Lung microvascular endothelial cell (primary cell): ENCODE data around the gene PARP8. TPM values are rescaled to one million over a fixed set of nuclear protein-coding genes. Genes with fewer than 3 reads are reported as not detected.
"Not testable (repeated sequence)": the region's sequence is repeated elsewhere in the genome, so short reads cannot be mapped to it uniquely, and the experiment has no call there.

Experiments
- DNase-seq, 2 donors: peaks; one replicate each; pipeline versions ENCODE4 v3.0.0 to v3.0.0-alpha.2; 2010; ENCODE audit warnings: low read depth in 2 of 2
- total RNA-seq: library from RNA; depleted of rRNA; stranded (reverse); fragments of >200 nt; gene quantifications from 2 replicates; pipeline ENCODE4 v1.2.1, GENCODE V29; 2014

The PARP8 gene, protein sequence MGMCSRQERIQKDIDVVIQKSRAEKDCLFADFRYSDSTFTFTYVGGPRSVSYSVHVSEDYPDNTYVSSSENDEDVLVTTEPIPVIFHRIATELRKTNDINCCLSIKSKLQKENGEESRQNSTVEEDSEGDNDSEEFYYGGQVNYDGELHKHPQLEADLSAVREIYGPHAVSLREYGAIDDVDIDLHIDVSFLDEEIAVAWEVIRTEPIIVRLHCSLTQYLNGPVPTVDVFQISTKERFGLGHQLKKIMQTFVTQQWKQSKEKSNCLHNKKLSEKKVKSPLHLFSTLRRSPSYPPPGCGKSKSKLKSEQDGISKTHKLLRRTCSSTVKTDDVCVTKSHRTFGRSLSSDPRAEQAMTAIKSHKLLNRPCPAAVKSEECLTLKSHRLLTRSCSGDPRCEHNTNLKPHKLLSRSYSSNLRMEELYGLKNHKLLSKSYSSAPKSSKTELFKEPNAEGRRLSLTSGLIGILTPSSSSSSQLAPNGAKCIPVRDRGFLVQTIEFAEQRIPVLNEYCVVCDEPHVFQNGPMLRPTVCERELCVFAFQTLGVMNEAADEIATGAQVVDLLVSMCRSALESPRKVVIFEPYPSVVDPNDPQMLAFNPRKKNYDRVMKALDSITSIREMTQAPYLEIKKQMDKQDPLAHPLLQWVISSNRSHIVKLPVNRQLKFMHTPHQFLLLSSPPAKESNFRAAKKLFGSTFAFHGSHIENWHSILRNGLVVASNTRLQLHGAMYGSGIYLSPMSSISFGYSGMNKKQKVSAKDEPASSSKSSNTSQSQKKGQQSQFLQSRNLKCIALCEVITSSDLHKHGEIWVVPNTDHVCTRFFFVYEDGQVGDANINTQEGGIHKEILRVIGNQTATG
- 0.22 and 0.99 TPM in 2 replicates for total RNA-seq

DNA sequence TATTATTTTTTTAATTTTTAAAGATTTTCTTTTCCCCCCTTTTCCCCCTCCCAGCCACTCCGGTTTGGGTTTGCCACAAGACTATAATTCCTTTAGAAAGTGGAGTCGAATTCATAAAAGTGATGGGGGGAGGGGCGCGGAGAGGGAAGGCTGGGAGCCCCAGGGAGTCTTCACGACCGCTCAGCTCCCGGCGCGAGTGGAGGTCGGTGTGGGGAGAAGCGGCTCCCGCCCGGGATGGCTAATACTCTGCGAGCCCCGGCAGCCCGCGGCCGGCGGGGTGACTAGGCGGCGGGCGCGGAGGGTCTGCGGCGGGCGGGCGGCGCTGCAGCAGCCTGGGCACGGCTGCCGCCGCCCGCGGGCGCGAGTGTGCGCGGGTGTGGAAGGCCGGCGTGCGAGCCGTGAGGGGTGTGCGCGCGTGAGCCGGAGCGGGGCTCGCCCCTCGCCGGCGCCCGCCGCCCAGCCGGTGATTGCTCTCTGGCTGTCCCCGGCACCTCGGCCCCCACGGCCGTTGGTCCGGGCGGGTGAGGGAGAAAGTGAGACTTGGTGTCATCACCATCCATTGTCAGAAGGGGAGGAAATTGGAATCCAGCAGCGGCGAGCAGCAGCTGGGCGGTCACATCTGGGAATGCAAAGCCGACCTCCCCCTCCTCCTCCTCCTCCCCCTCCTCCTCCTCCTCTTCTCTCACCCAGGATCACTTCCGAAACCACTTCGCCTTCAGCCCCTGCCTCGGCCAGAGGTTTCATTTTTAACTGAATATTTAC, at the start of gene PARP8:
PARP8 (plus strand) TSS at position 377 of the 762 bp plus-strand sequence. CDS start 459 bp downstream, outside the sequence.
- peak; percentile 4 to 14 for DNase-seq

GRCh38 chr5:50623666-50624065, 42.8 kb upstream of the PARP8 start:
- DNase-seq = no peak

GRCh38 chr5:50634866-50635265, 31.6 kb upstream of the PARP8 start:
- DNase-seq = not testable (repeated sequence)

DNA sequence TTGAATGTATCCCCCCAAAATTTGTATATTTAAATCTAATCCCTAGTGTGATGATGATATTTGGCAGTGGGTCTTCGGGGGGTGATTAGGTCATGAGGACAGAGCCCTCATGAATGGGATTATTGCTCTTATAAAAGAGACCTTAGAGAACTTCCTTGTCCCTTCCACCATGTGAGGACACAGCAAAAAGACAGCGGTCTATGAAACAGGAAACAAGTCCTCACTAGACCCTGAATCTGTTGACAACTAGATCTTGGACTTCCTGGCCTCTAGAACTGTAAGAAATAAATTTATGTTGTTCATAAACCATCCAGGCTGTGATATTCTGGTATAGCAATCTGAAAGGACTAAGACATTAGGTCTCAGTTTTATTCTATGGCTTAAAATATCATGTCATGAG, 28.9 kb upstream of the PARP8 start:
- not testable (repeated sequence) for DNase-seq

DNA sequence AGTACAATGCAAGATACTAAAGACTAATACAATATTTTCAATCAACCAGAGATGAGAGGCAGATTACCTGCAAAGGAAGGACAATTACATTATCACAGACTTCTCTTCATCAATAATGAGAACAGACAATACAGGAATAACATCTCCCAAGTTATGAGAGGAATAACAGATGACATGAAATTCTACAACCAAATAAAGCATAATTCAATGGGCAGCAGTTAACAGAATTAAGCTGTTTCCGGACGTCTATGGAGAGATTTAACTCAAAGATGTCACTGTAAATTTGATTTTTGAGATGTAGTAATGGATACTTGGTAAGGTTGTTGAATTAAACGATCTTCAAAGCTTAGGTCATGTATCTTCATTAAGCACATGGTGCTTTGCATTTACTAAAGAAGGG, 19.8 kb upstream of the PARP8 start:
- no peak for DNase-seq

DNA sequence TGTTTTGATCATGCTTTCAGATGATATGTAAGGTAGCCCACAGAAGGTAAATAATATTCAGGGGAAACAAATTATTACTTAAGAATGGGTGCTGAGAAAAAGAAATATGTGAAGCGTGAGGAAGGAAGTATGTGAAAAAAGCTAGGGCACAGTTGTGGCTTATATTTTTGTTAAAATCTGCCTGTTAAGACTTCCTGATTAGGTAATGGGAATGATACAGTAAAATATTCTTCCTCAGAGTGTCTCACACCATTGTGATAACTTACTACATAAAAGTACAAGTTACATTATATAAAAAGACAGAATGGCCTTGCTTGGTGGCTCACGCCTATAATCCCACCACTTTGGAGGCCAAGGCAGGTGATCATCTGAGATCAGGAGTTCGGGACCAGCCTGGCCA, 18.7 kb upstream of the PARP8 start:
- no peak for DNase-seq

DNA sequence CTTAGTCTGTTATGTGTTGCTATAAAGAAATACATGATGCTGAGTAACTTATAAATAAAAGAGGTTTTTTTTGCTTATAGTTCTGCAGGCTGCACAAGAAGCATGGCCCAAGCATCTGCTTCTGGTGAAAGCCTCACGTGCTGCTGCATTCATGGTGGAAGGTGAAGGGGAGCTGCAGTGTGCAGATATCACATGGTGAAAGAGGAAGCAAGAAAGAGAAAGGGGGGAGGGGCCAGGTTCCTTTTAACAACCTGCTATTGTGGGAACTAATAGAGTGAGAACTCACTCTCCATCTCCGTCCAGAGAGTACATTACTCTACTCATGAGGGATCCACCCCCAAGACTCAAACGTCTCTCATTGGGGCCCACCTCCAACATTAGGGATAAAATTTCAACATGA, 12.5 kb upstream of the PARP8 start:
- DNase-seq = no peak

DNA sequence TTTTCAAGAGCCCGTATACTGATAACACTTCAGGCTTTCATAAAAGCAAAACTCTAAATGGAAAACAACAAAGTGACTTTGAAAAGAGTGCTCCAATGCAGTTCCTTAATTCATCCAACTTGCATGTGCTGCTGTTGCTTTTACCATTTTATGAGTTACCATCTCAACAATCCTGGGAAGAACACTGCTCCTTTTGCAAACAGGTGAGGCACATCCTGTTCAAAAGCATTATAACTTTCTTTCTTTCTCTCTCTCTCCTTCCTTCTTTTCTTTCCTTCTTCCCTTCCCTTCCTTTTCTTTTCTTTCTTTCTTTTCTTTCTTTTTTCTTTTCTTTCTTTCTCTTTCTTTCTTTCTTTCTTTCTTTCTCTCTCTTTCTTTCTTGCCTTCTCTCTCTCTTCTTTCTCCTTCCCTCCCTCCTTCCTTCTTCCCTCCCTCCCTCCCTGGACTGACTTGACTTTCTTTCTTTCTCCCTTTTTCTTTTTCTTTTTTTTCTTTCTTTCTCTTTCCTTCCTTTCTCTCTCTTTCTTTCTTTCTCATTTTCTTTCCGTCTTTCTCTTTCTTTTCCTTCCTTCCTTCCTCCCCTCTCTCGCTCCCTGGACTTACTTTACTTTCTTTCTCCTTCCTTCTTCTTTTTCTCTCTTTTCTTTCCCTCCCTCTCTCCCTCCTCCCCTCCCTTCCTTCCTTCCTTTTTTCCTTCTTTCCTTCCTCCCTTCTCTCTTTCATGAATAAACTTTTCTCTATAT, 11.2 kb upstream of the PARP8 start:
- DNase-seq = no peak

DNA sequence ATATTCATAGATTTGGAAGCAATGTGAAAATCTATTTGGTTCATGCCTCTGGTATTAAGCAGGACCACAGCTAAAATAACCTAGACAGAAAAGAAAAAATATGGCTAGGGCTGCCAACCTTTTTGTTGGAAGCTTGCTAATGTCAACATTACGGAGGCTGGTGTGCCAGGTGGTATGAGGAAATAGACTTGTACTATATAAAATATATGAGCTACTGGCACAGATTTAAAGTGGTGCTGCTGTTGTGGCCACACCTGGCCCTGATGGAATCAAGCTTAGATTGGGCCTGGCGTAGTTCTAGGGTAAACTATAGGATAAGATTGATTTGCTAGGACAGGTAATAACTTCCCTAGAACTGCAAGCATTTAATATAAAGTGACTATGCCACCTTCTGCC, 10.6 kb upstream of the PARP8 start:
- DNase-seq = no peak

DNA sequence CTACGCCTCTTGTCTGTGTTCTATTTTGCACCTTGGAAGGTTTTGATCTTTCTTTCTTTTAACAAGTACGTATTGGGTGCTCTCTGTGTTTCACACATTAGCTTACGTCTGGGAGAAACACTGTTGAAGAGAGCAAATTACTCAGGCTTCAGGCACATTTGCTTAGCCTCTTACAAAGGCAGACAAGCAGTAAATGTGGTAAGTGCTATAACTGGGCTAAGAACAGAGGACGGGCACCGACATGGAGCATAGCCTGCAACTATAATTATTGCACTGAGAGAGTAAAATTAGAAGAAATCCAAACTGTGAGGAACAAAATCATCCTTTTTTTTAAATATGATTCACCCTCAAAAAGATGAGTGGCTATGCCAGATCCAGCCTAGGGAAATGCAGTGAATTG, 9.4 kb upstream of the PARP8 start:
- DNase-seq = no peak

DNA sequence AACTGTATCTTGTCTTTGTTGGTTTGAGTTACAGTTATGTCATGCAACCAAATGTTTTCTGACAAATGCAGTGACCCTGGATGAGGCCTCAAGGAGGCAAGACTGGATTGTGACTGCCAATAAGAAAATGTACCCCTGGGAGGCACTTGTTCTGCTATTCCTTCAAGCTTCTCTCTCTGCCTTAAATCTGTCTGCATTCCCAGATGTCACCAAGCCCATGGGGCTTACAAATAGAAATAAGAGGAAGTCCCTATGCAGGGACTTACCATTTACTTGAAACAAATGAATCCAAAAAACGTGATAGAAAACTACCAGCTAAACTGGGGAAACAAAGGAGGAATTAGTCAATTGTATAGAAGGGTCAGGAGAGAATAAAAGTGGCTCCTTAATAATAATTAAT, 8.2 kb upstream of the PARP8 start:
- no peak for DNase-seq

GRCh38 chr5:50663636-50664035, 2.8 kb upstream of the PARP8 start:
- no peak for DNase-seq

- no peak for DNase-seq
Observed at GRCh38 chr5:50665091-50665490, 1.3 kb upstream of the PARP8 start.

DNA sequence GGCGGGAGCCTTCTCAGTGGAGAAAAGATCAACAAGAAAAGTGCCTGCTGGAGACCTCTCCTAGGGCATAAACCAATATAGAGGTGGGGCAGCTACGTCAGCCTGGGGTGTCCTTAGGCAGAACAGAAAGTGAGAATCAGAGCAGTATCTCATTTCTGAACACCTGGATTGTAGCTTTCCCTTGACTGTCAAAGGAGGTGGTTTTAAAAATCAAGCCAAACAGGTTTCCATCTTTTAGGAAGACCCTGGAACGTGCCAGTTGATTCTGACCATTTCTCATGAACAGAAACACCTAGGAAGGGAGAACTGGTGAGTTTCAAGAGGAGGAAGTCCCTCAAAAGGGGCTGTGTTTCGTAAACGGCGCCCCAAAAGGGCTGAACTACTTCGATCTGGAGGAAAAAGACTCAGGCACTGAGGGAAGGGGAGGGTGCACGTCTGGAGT, 655 bp upstream of the PARP8 start:
- not testable (repeated sequence) for DNase-seq

DNA sequence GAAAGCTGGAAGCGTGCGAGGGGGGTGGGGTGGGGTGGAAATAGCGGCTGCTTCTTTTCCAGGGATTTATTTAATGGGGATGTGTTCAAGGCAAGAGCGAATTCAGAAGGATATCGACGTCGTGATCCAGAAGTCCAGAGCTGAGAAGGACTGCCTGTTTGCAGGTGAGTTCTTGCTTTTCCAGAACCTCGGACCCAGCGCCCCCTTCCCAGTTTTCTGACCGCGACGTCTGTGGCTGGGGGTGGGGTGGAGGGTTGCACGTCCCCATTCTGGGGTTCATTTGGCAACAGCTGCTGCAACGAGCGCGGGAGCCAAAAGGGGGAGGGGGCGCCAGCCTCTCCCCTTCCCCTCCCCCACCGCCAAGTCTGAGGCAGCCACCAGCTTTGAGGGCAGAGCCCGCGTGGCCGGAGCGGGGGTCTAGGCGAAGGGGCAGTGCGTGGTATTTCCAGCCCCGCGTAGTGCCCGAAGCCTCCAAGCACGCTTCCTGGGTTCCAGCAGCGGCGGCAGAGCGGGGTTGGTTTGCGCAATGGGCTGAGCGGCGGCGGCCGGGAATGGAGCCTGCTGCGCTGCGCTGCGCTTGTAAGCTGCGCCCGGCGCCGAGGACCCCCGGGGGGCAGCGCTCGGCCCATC, 701 bp downstream of the PARP8 start:
- DNase-seq = peak; percentile 29 to 31

- peak; percentile 40 to 61 for DNase-seq
Observed at GRCh38 chr5:50667653-50668595, 1.5 kb downstream of the PARP8 start.

DNA sequence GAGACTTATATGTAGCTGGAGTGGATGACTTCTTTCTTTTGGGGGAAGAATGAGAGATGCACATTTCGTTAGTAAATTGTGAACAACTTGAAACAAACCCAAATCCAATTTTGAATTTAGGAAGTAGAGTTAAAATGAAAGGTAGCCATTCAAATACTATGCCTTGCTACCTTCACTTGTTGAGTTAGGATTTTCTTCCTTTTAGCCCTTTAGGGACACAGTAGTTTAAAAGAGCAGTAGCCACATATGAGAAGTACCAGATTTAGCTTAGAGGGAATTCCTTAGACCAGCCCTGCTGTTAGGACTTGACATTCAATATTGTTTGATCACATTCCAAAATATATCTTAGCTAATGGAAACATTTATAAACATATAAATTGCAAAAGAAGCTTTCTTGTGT, 2.2 kb downstream of the PARP8 start:
- DNase-seq = not testable (repeated sequence)

- DNase-seq = no peak
Observed at GRCh38 chr5:50672663-50673062, 6.2 kb downstream of the PARP8 start.

DNA sequence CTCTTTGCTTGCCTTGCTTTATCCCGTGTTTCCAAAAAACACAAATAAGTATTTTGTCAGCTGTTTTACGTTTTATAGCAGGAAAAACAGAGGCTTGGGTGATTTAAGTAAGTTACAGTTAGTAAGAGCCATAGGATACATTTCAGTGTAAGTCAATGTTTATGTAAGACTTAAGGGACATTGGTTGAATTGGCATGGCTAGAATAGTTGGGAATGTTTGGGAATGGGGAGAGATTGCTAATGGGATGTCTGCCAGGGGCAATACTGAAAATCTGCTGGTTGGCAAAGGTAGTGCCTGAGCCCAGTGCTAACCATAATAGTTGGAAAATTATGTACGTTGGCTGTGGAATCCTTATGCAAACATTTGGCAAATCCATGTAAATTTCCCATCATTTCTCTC, 7.0 kb downstream of the PARP8 start:
- not testable (repeated sequence) for DNase-seq
